OCI-LY1 (cell line): ENCODE data around the gene IRAK1BP1.

Source experiments
- CTCF ChIP-seq: fragments of 200-600 bp; sonication (generic), shearing (Covaris generic); IDR thresholded peaks from 2 replicates; pipeline ENCODE4 v1.5.1; 2017; ENCODE audit warnings: mild to moderate bottlenecking, antibody characterized with exemption, low read length, moderate library complexity, mixed read lengths
- EZH2 ChIP-seq: fragments of 200-600 bp; sonication (generic), shearing (Covaris generic); IDR thresholded peaks from 2 replicates; pipeline ENCODE4 v1.8.0; 2017; ENCODE audit warnings: borderline replicate concordance, mixed run types, mild to moderate bottlenecking, antibody characterized with exemption, low read length, moderate library complexity, mixed read lengths

DNA sequence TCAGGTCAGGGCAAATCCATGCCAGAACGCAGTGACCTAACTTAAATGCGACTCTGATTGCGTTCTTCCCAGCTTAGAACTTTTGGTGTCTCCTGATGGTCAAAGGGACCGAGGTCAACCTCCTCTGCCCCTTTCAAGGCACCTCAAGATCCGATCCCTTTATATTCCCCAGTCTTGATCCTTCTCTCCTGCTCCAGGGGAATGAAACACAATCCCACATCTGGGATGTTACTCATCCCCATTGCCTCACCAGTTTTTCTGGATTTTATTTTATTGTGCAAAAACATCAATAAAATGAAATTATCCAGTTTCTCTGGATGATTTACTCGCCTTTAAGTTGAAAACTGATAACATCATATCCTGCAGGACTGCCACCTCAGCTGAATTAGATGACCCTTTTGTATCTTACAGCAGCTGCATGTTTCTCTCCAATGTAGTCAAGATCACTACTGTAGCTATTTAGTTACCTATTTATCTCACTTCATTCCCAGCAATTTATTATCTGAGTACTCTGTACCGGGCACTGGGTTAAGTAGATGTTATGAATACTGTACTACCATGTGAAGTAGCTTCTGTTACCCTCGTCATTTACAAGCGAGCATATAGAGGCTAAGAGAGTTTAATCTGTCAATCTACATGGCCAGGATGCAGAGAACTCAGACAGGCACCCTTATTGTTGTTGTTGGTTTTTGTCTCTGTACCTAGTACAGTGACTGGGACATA lies 44.0 kb downstream of the IRAK1BP1 start:
- no peak for TF ChIP-seq CTCF
- TF ChIP-seq EZH2, result no peak
